ENCODE data around the gene CTNNA2. TPM values are rescaled to one million over a fixed set of nuclear protein-coding genes. Genes with fewer than 3 reads are reported as not detected.

CTNNA2 gene
- total and polyA plus RNA-seq, 2 of the 8 experiments (the other 6 are each of a cell fraction or from before 2014, with no cell fraction given) = 3.9 to 9.0 TPM

- TF ChIP-seq CHD7 (IDR thresholded peaks at IDR 0.05; ENCODE audit: insufficient replicate concordance, low read length) (no peak), HDAC2 (IDR thresholded peaks at IDR 0.05; ENCODE audit: borderline replicate concordance in 1 of 2, low read depth in 2 of 2, low read length in 2 of 2) (no peak), E2F6 (IDR thresholded peaks at IDR 0.05) (no peak), EP300 (IDR thresholded peaks at IDR 0.05; ENCODE audit: borderline replicate concordance in 1 of 2, low read depth in 2 of 2, low read length in 2 of 2) (no peak), NRF1 (IDR thresholded peaks at IDR 0.05; ENCODE audit: low read depth, low read length) (no peak), KDM5A (IDR thresholded peaks at IDR 0.05; ENCODE audit: low read length) (no peak), PHF8 (conservative IDR thresholded peaks at IDR 0.05; ENCODE audit: low read depth, low read length) (no peak), CBX5 (IDR thresholded peaks at IDR 0.05; ENCODE audit: low read depth, low read length) (no peak), HDAC6 (IDR thresholded peaks at IDR 0.05; ENCODE audit: low read depth, low read length) (no peak), TBP (IDR thresholded peaks at IDR 0.05; ENCODE audit: low read depth, low read length) (no peak), POLR2A (IDR thresholded peaks at IDR 0.05; ENCODE audit: control extremely low read depth in 1 of 2, low read depth in 2 of 2, low read length in 2 of 2) (no peak)
Observed at GRCh38 chr2:79621252-79621651, 108.4 kb downstream of the CTNNA2 start (continued).

All from H1 (cell line).